ENCODE data around the gene STAT1.

Gene STAT1

GRCh38 chr2:190986221-190986953, 27.6 kb downstream of the STAT1 start:
- no peak for DNase-seq
- no peaks in the 10 kb centered on the region for H3K27me3 ChIP-seq
- peaks cover 53% of the 10 kb centered on the region for H3K36me3 ChIP-seq
- H3K4me3 ChIP-seq (ENCODE audit: low read depth, low read length), result no peak overlapping the region
- H3K4me1 ChIP-seq, result no peaks in the 10 kb centered on the region; the same call in none of the 2 replicates
- no peaks in the 10 kb centered on the region for H3K9me3 ChIP-seq
- TF ChIP-seq CTCF (IDR thresholded peaks at IDR 0.05; ENCODE audit: low read depth, low read length), result no peak

GRCh38 chr2:190984595-190984994, 29.4 kb downstream of the STAT1 start:
- Histone ChIP-seq H3K9me3 (no peaks in the 10 kb centered on the region), H3K4me3 (ENCODE audit: low read depth, low read length) (no peak overlapping the region), H3K27me3 (no peaks in the 10 kb centered on the region), H3K36me3 (peaks cover 37% of the 10 kb centered on the region), H3K4me1 (peaks cover 8% of the 10 kb centered on the region)
- no peak for TF ChIP-seq CTCF (IDR thresholded peaks at IDR 0.05; ENCODE audit: low read depth, low read length)
- no peak for DNase-seq

GRCh38 chr2:190982262-190983034, 31.5 kb downstream of the STAT1 start:
- TF ChIP-seq CTCF (IDR thresholded peaks at IDR 0.05; ENCODE audit: low read depth, low read length), result no peak
- Histone ChIP-seq H3K4me1 (peaks cover 15% of the 10 kb centered on the region), H3K4me3 (ENCODE audit: low read depth, low read length) (no peak overlapping the region), H3K36me3 (peaks cover 36% of the 10 kb centered on the region), H3K27me3 (no peaks in the 10 kb centered on the region), H3K9me3 (no peaks in the 10 kb centered on the region)
- no peak for DNase-seq

- H3K27me3 ChIP-seq, result no peaks in the 10 kb centered on the region
These were observed 32.2 kb downstream of the STAT1 start for GRCh38 chr2:190981733-190982132.

GRCh38 chr2:190981333-190981732, 32.6 kb downstream of the STAT1 start:
- DNase-seq, result no peak
- Histone ChIP-seq H3K27me3 (no peaks in the 10 kb centered on the region), H3K9me3 (no peaks in the 10 kb centered on the region), H3K4me1 (peaks cover 16% of the 10 kb centered on the region), H3K4me3 (ENCODE audit: low read depth, low read length) (no peak overlapping the region), H3K36me3 (peaks cover 32% of the 10 kb centered on the region)
- no peak for TF ChIP-seq CTCF (IDR thresholded peaks at IDR 0.05; ENCODE audit: low read depth, low read length)

More at GRCh38 chr2:190981733-190982132, 32.2 kb downstream of the STAT1 start:
- H3K4me3 ChIP-seq (ENCODE audit: low read depth, low read length), result no peak overlapping the region
- H3K4me1 ChIP-seq, result peaks cover 16% of the 10 kb centered on the region
- peaks cover 32% of the 10 kb centered on the region for H3K36me3 ChIP-seq
- no peak for TF ChIP-seq CTCF (IDR thresholded peaks at IDR 0.05; ENCODE audit: low read depth, low read length)
- no peak for DNase-seq
- H3K9me3 ChIP-seq, result no peaks in the 10 kb centered on the region

Data from BE2C (cell line).